Esophagus muscularis mucosa (tissue), 4 donors: Measurements from ENCODE around the gene MAPK8. TPM values are rescaled to one million over a fixed set of nuclear protein-coding genes. Genes with fewer than 3 reads are reported as not detected.

Experiments used
- DNase-seq: peaks from one replicate; pipeline ENCODE4 v3.0.0-alpha.2; 2017; ENCODE audit errors: extremely low spot score
- H3K27ac ChIP-seq, 4 donors: fragments of 200-600 bp; sonication (generic); replicated peaks in 1 of 4; 1 replicate in 3 of 4; 2 replicates in 1 of 4; pipeline ENCODE4 v1.5.1; 2016 to 2019; ENCODE audit warnings: mild to moderate bottlenecking in 1 of 4
- H3K27me3 ChIP-seq, 4 donors: fragments of 200-600 bp; sonication (generic); one replicate each; pipeline versions ENCODE4 v1.5.1 to v1.6.0; 2016 to 2019
- H3K36me3 ChIP-seq, 4 donors: fragments of 200-600 bp; sonication (generic); one replicate each; pipeline ENCODE4 v1.5.1; 2016 to 2019
- H3K4me1 ChIP-seq, 4 donors: fragments of 200-600 bp; sonication (generic); one replicate each; pipeline ENCODE4 v1.5.1; 2016 to 2019
- H3K4me3 ChIP-seq, 4 donors: fragments of 200-600 bp; sonication (generic); 1 replicate in 2 of 4; 2 replicates in 2 of 4; pipeline ENCODE4 v1.5.1; 2016 to 2019; ENCODE audit warnings: mild to moderate bottlenecking in 4 of 4, moderate library complexity in 1 of 4
- H3K9me3 ChIP-seq, 4 donors: fragments of 200-600 bp; sonication (generic); 1 replicate in 3 of 4; 2 replicates in 1 of 4; pipeline ENCODE4 v1.5.1; 2016 to 2019
- EP300 ChIP-seq: sonication (generic); formaldehyde crosslinking; IDR thresholded peaks from one replicate; pipeline ENCODE4 v1.6.1; 2017; ENCODE audit warnings: antibody characterized with exemption
- POLR2A ChIP-seq: fragments of 450-650 bp; IDR thresholded peaks from one replicate; pipeline ENCODE4 v1.6.1; 2017; ENCODE audit warnings: antibody characterized with exemption, moderate library complexity, mild to moderate bottlenecking, low read depth
- POLR2AphosphoS5 ChIP-seq, 2 donors: sonication (generic); formaldehyde crosslinking; IDR thresholded peaks; one replicate each; pipeline ENCODE4 v1.6.1; 2017; ENCODE audit warnings: antibody characterized with exemption in 2 of 2
- WGBS: methylation state at CpG from one replicate; pipeline ENCODE4 v1.1.5; 2018; 5-methylcytosine and 5-hydroxymethylcytosine counted together
- intact Hi-C: fragments of 100-400 bp; cut with DNase I; formaldehyde crosslinking; loops from one replicate; pipeline ENCODE4 v1.15.1; 2023
- total RNA-seq, 4 donors: library from RNA; depleted of rRNA; stranded (reverse); fragments of >200 nt; gene quantifications; one replicate each; pipeline versions ENCODE4 v1.1.0 to v1.2.1, GENCODE V29; 2016
- TF ChIP-seq, protein P1 (sequence below), 3 experiments: fragments of 200-600 bp in 2 of 3; fragments of 450-650 bp in 1 of 3; sonication (generic) in 2 of 3; IDR thresholded peaks; one replicate each; pipeline ENCODE4 v1.5.1; 2017 to 2019; ENCODE audit warnings: antibody characterized with exemption in 3 of 3, mild to moderate bottlenecking in 2 of 3, moderate library complexity in 1 of 3

Gene MAPK8
- total RNA-seq, 4 donors from 2014 or later: 26.8 to 50.0 (median 33.1) TPM

DNA sequence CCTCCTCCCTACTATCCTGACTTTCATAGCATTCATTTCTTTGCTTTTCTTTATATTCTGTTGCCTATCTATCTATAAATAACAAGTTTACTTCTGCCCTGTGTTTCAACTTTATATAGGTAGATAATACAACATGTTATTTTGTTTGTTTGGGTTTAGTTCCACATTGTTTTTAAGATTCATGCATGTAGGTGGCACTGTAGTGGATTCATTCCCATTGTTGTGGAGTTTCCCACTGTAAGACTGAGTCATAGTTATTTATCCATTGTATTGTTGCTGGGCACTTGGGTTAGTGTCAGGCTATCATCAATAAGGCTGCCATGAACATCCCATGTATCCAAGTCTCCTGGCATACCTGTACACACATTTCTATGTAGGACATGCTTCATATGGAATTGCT, 170.7 kb downstream of the MAPK8 start:
- intact Hi-C loops: no loop called here
- Histone ChIP-seq H3K9me3 (peaks cover 0 to 5% (median 0%) of the 10 kb centered on the region in 4 donors), H3K4me1 (no peaks in the 10 kb centered on the region), H3K36me3 (no peaks in the 10 kb centered on the region), H3K27ac (no peak overlapping the region), H3K27me3 (no peaks in the 10 kb centered on the region), H3K4me3 (no peak overlapping the region)
- TF ChIP-seq POLR2AphosphoS5 (IDR thresholded peaks at IDR 0.05): no peak
- TF ChIP-seq POLR2A: no peak
- TF ChIP-seq, protein P1, sequence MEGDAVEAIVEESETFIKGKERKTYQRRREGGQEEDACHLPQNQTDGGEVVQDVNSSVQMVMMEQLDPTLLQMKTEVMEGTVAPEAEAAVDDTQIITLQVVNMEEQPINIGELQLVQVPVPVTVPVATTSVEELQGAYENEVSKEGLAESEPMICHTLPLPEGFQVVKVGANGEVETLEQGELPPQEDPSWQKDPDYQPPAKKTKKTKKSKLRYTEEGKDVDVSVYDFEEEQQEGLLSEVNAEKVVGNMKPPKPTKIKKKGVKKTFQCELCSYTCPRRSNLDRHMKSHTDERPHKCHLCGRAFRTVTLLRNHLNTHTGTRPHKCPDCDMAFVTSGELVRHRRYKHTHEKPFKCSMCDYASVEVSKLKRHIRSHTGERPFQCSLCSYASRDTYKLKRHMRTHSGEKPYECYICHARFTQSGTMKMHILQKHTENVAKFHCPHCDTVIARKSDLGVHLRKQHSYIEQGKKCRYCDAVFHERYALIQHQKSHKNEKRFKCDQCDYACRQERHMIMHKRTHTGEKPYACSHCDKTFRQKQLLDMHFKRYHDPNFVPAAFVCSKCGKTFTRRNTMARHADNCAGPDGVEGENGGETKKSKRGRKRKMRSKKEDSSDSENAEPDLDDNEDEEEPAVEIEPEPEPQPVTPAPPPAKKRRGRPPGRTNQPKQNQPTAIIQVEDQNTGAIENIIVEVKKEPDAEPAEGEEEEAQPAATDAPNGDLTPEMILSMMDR (IDR thresholded peaks at IDR 0.05): no peak
- DNase-seq: no peak

DNA sequence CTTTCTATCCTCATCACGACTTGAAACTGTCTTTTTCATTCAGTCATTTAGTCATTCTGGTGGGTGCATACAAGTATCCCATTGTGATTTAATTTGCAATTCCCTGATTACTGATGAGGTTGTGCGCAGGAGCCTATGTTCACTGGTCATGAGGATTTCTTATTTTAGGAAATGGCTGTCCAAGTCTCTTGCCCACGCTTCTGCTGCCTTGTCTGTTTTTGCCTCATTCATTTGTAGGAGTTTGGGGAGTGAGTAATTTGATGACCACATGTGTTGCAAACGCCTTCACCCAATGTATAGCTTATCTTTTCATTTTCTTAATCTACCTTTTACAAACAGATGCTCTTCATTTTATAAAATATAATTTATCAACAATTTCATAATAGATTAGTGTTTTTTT, 171.1 kb downstream of the MAPK8 start:
- Histone ChIP-seq H3K27ac (no peak overlapping the region), H3K4me1 (no peaks in the 10 kb centered on the region), H3K9me3 (peaks cover 0 to 5% (median 0%) of the 10 kb centered on the region in 4 donors), H3K36me3 (no peaks in the 10 kb centered on the region), H3K4me3 (no peak overlapping the region), H3K27me3 (no peaks in the 10 kb centered on the region)
- WGBS: 85% methylated on average over 4 of the region's 4 CpGs
- intact Hi-C loops: no loop called here
- DNase-seq: no peak
- no peak for TF ChIP-seq POLR2A
- TF ChIP-seq POLR2AphosphoS5 (IDR thresholded peaks at IDR 0.05): no peak
- TF ChIP-seq, protein P1 (IDR thresholded peaks at IDR 0.05): no peak
- no peak for TF ChIP-seq EP300

DNA sequence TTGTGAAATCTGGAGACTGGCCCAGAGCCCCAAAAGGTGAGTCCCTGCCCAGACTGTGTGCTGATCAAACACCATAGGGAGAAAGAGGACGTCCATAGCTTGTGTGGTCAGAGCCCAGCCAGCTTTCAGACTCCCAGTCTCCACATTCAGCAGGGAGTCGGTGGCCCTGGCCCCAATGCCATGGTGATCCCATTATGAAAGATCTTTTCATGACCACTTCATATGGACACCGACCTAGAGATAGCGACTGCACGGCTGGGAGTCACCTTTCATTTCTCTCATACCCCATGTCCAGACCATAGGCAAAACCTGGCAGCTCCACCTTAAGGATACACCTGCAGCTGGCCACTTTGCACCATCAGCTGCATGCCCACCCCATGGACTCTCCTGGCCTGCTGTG, 172.0 kb downstream of the MAPK8 start:
- Histone ChIP-seq H3K4me1 (no peaks in the 10 kb centered on the region), H3K27me3 (no peaks in the 10 kb centered on the region), H3K36me3 (no peaks in the 10 kb centered on the region), H3K27ac (no peak overlapping the region), H3K4me3 (no peak overlapping the region), H3K9me3 (no peaks in the 10 kb centered on the region)
- no peak for DNase-seq
- intact Hi-C loops: no loop called here
- WGBS: 93% methylated on average over 3 of the region's 5 CpGs
- TF ChIP-seq POLR2AphosphoS5 (IDR thresholded peaks at IDR 0.05) (no peak), EP300 (no peak), POLR2A (no peak)
- TF ChIP-seq, protein P1 (IDR thresholded peaks at IDR 0.05): no peak

DNA sequence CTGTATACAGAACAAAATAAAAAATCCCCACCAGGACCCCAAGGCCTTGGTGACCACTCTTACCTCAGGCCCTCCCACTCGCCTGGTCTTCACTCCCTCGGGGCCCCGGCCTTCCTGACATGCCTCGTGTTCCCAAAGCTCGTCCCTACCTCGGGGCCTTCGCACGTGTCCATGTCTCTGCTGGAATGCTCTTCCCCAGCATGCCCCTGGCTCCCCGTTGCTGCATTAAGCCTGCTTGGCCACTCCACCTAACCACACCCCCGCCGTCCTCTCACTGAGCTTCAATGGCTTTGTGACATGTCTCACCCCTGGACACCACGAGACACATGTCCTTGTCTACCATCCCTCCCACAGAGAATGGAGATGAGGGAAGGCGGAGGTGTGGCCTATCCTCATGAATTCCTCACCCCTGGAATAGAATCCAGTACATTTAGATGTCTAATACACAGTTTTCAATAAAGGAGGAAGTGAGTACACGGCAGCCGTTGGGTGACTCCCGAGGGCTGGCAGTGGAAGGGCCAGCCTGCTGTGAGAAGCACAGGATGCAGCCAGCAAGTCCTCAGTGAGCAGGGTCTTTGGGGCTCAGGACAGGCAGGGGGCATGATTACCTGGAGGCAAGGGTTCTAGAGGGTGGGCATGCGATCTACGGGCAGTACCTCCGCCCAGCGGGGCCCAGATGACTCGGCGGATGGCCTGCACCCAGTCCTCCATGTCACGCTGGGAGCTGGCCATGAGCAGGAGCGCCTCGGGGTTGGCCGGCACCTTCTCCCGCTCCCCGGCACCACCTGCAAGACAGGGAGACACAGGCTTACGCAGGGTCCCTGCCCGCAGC, 172.7 kb downstream of the MAPK8 start:
- H3K27ac ChIP-seq: no peak overlapping the region
- no peaks in the 10 kb centered on the region for H3K27me3 ChIP-seq
- H3K4me3 ChIP-seq: no peak overlapping the region
- H3K9me3 ChIP-seq: no peaks in the 10 kb centered on the region
- TF ChIP-seq EP300: no peak
- TF ChIP-seq, protein P1 (IDR thresholded peaks at IDR 0.05): no peak
- no peak for TF ChIP-seq POLR2AphosphoS5 (IDR thresholded peaks at IDR 0.05)
- no peaks in the 10 kb centered on the region for H3K4me1 ChIP-seq
- no peaks in the 10 kb centered on the region for H3K36me3 ChIP-seq
- WGBS: 86% methylated on average over 21 of the region's 30 CpGs
- intact Hi-C loops: no loop called here
- no peak for DNase-seq
